ENCODE data around the gene LYPD6B. TPM values are rescaled to one million over a fixed set of nuclear protein-coding genes. Genes with fewer than 3 reads are reported as not detected.

LYPD6B gene
- total and polyA plus RNA-seq, 4 donors, result 0.13 to 0.59 (median 0.14) TPM

DNA sequence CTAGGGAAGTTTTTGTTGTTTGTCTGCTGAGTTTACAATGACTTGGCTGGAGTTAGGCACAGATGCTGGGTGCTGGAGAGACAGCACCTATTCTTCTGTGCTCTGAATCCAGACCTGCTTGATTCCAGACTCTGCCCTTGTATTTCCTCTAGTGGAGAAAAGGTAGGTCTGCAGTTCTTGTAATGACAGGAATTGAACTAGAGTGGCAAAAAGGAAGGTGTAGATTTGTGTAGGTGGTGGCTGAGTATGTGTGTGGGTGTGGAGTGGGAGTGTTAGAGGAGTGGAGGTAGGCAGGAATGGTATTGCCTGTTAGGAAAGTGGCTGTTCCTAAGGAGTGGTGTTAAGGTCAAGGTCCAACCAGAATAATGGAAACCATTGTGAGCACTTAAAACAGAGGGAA, 220.0 kb downstream of the LYPD6B start:
- no peak overlapping the region for H3K9ac ChIP-seq (ENCODE audit: low read depth in 1 of 2, low read length in 2 of 2)
- H3K36me3 ChIP-seq (ENCODE audit: control insufficient read depth in 4 of 4, insufficient read depth in 3 of 4, low read depth in 1 of 4, low read length in 3 of 4), result no peaks in the 10 kb centered on the region
- H3K9me3 ChIP-seq (ENCODE audit: control insufficient read depth in 4 of 4, low read length in 3 of 4), result peaks cover 0 to 4% (median 0%) of the 10 kb centered on the region in 4 donors
- DNase-seq (ENCODE audit: low spot score), result no peak
- H3K4me1 ChIP-seq (ENCODE audit: control insufficient read depth in 4 of 4, insufficient read depth in 4 of 4, low read length in 3 of 4), result no peaks in the 10 kb centered on the region
- TF ChIP-seq RXRA (IDR thresholded peaks at IDR 0.05) (no peak), REST (IDR thresholded peaks at IDR 0.05) (no peak), RAD21 (IDR thresholded peaks at IDR 0.05) (no peak), TAF1 (conservative IDR thresholded peaks at IDR 0.05) (no peak)
- no peaks in the 10 kb centered on the region for H3K27me3 ChIP-seq (ENCODE audit: control insufficient read depth in 4 of 4, insufficient read depth in 4 of 4, low read length in 3 of 4)
- H3K4me3 ChIP-seq (ENCODE audit: low read depth in 1 of 3, low read length in 3 of 3), result no peak overlapping the region
- H3K27ac ChIP-seq (ENCODE audit: low read depth in 1 of 2, low read length in 2 of 2), result no peak overlapping the region

GRCh38 chr2:149259136-149259535, 220.6 kb downstream of the LYPD6B start:
- TF ChIP-seq HNF4G (IDR thresholded peaks at IDR 0.05), result no peak
- TF ChIP-seq, protein P1, sequence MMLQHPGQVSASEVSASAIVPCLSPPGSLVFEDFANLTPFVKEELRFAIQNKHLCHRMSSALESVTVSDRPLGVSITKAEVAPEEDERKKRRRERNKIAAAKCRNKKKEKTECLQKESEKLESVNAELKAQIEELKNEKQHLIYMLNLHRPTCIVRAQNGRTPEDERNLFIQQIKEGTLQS (IDR thresholded peaks at IDR 0.05), result no peak
- no peak for TF ChIP-seq NR2F2 (IDR thresholded peaks at IDR 0.05)
- no peak for TF ChIP-seq RAD21 (IDR thresholded peaks at IDR 0.05)

DNA sequence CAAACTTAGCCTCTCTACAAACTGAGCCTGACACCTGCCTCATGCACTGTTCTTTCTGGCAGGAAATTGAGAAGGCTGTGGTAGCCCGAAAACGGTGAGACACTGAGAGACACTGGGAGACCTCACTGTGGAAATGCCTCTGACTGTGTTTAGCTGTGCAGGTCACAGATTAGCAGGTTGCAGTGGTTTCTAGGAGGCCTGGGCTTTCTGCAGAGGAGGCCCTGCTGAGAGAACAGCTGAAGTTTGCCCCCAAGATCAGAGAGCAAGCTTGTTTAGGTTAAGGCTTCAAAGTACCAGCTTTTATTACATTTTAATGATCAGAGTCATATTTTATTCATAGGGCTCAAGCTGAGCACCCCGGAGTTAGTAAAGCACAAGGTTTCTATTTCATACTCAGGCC, 223.2 kb downstream of the LYPD6B start:
- DNase-seq (ENCODE audit: low spot score), result no peak
- Histone ChIP-seq H3K9me3 (ENCODE audit: control insufficient read depth in 4 of 4, low read length in 3 of 4) (peaks cover 0 to 4% (median 0%) of the 10 kb centered on the region in 4 donors), H3K4me1 (ENCODE audit: control insufficient read depth in 4 of 4, insufficient read depth in 4 of 4, low read length in 3 of 4) (no peaks in the 10 kb centered on the region), H3K27ac (ENCODE audit: low read depth in 1 of 2, low read length in 2 of 2) (no peak overlapping the region), H3K4me3 (ENCODE audit: low read depth in 1 of 3, low read length in 3 of 3) (no peak overlapping the region), H3K36me3 (ENCODE audit: control insufficient read depth in 4 of 4, insufficient read depth in 3 of 4, low read depth in 1 of 4, low read length in 3 of 4) (no peaks in the 10 kb centered on the region), H3K27me3 (ENCODE audit: control insufficient read depth in 4 of 4, insufficient read depth in 4 of 4, low read length in 3 of 4) (peaks cover 0 to 4% (median 0%) of the 10 kb centered on the region in 4 donors), H3K9ac (ENCODE audit: low read depth in 1 of 2, low read length in 2 of 2) (no peak overlapping the region)
- 56% methylated on average over 3 of the region's 3 CpGs for WGBS
- TF ChIP-seq, protein P1 (IDR thresholded peaks at IDR 0.05), result no peak
- no peak for TF ChIP-seq FOXA1 (IDR thresholded peaks at IDR 0.05)
- TF ChIP-seq HNF4A (conservative IDR thresholded peaks at IDR 0.05), result no peak
- no peak for TF ChIP-seq NR2F2 (IDR thresholded peaks at IDR 0.05)
- TF ChIP-seq TAF1 (conservative IDR thresholded peaks at IDR 0.05), result no peak
- TF ChIP-seq YY1 (IDR thresholded peaks at IDR 0.05), result no peak
- TF ChIP-seq RAD21 (IDR thresholded peaks at IDR 0.05), result no peak
- no peak for TF ChIP-seq HNF4G (IDR thresholded peaks at IDR 0.05)
- TF ChIP-seq RXRA (IDR thresholded peaks at IDR 0.05), result no peak
- TF ChIP-seq CTCF (IDR thresholded peaks at IDR 0.05; ENCODE audit: low read depth, low read length, missing input control), result no peak
- TF ChIP-seq FOXA2 (IDR thresholded peaks at IDR 0.05), result no peak
- no peak for TF ChIP-seq GABPA (IDR thresholded peaks at IDR 0.05 in 1 of 2, conservative IDR thresholded peaks at IDR 0.05 in 1 of 2)
- TF ChIP-seq SP1 (IDR thresholded peaks at IDR 0.05), result no peak
- TF ChIP-seq JUND (IDR thresholded peaks at IDR 0.05), result no peak
- TF ChIP-seq REST (IDR thresholded peaks at IDR 0.05), result no peak
- TF ChIP-seq, protein P2, sequence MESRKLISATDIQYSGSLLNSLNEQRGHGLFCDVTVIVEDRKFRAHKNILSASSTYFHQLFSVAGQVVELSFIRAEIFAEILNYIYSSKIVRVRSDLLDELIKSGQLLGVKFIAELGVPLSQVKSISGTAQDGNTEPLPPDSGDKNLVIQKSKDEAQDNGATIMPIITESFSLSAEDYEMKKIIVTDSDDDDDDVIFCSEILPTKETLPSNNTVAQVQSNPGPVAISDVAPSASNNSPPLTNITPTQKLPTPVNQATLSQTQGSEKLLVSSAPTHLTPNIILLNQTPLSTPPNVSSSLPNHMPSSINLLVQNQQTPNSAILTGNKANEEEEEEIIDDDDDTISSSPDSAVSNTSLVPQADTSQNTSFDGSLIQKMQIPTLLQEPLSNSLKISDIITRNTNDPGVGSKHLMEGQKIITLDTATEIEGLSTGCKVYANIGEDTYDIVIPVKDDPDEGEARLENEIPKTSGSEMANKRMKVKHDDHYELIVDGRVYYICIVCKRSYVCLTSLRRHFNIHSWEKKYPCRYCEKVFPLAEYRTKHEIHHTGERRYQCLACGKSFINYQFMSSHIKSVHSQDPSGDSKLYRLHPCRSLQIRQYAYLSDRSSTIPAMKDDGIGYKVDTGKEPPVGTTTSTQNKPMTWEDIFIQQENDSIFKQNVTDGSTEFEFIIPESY (IDR thresholded peaks at IDR 0.05), result no peak

More at GRCh38 chr2:149259136-149259535, 220.6 kb downstream of the LYPD6B start:
- no peak overlapping the region for H3K9ac ChIP-seq (ENCODE audit: low read depth in 1 of 2, low read length in 2 of 2)
- no peaks in the 10 kb centered on the region for H3K27me3 ChIP-seq (ENCODE audit: control insufficient read depth in 4 of 4, insufficient read depth in 4 of 4, low read length in 3 of 4)
- DNase-seq (ENCODE audit: low spot score), result no peak
- H3K27ac ChIP-seq (ENCODE audit: low read depth in 1 of 2, low read length in 2 of 2), result no peak overlapping the region
- H3K4me3 ChIP-seq (ENCODE audit: low read depth in 1 of 3, low read length in 3 of 3), result no peak overlapping the region
- H3K4me1 ChIP-seq (ENCODE audit: control insufficient read depth in 4 of 4, insufficient read depth in 4 of 4, low read length in 3 of 4), result no peaks in the 10 kb centered on the region
- 83% methylated on average over 4 of the region's 4 CpGs for WGBS
- H3K9me3 ChIP-seq (ENCODE audit: control insufficient read depth in 4 of 4, low read length in 3 of 4), result peaks cover 0 to 4% (median 0%) of the 10 kb centered on the region in 4 donors
- no peaks in the 10 kb centered on the region for H3K36me3 ChIP-seq (ENCODE audit: control insufficient read depth in 4 of 4, insufficient read depth in 3 of 4, low read depth in 1 of 4, low read length in 3 of 4)
